Stomach (tissue), 9 donors: ENCODE results near the gene GM2A. TPM values are rescaled to one million over a fixed set of nuclear protein-coding genes. Genes with fewer than 3 reads are reported as not detected.
"Not testable (repeated sequence)": the region's sequence is repeated elsewhere in the genome, so short reads cannot be mapped to it uniquely, and the experiment has no call there.

ENCODE experiments used
- DNase-seq, 2 donors: peaks; one replicate each; pipeline versions ENCODE4 v3.0.0 to v3.0.0-alpha.2; 2013 to 2019
- H3K27ac ChIP-seq, 5 donors: fragments of 200-600 bp in 4 of 5; sonication (generic) in 4 of 5; one replicate each; pipeline ENCODE4 v1.5.1; 2013 to 2019; ENCODE audit warnings: mild to moderate bottlenecking in 1 of 5, moderate library complexity in 1 of 5
- H3K27me3 ChIP-seq, 3 donors: fragments of 200-600 bp; sonication (generic); one replicate each; pipeline ENCODE4 v1.5.1; 2017 to 2019; ENCODE audit warnings: mixed run types in 1 of 3
- H3K36me3 ChIP-seq, 4 donors: fragments of 200-600 bp; sonication (generic); 1 replicate in 3 of 4; 2 replicates in 1 of 4; pipeline ENCODE4 v1.5.1; 2016 to 2019
- H3K4me1 ChIP-seq, 4 donors: fragments of 200-600 bp; sonication (generic); one replicate each; pipeline ENCODE4 v1.5.1; 2016 to 2019
- H3K4me3 ChIP-seq, 4 donors: fragments of 200-600 bp; sonication (generic) in 3 of 4; one replicate each; pipeline ENCODE4 v1.5.1; 2016 to 2019; ENCODE audit warnings: mild to moderate bottlenecking in 1 of 4
- H3K9me3 ChIP-seq, 4 donors: fragments of 200-600 bp; sonication (generic); one replicate each; pipeline ENCODE4 v1.5.1; 2016 to 2019
- CTCF ChIP-seq, 7 experiments: fragments of 450-650 bp in 4 of 7; fragments of 200-600 bp in 3 of 7; sonication (generic) in 3 of 7; IDR thresholded peaks; one replicate each; pipeline ENCODE4 v1.5.1; 2016 to 2019; ENCODE audit warnings: antibody characterized with exemption in 7 of 7, control low read depth in 2 of 7, mild to moderate bottlenecking in 1 of 7
- EP300 ChIP-seq: sonication (generic); formaldehyde crosslinking; IDR thresholded peaks from one replicate; pipeline ENCODE4 v1.6.1; 2017; ENCODE audit warnings: antibody characterized with exemption
- POLR2A ChIP-seq, 4 donors: fragments of 450-650 bp; IDR thresholded peaks; one replicate each; pipeline ENCODE4 v1.6.1; 2016; ENCODE audit warnings: antibody characterized with exemption in 4 of 4, control low read depth in 2 of 4, mild to moderate bottlenecking in 1 of 4, moderate library complexity in 1 of 4
- POLR2AphosphoS5 ChIP-seq, 3 donors: sonication (generic); formaldehyde crosslinking; IDR thresholded peaks; one replicate each; pipeline ENCODE4 v1.6.1; 2016; ENCODE audit warnings: antibody characterized with exemption in 3 of 3
- WGBS, 5 donors: extraction: QIAGEN DNeasy Blood & Tissue Kit in 3 of 5; methylation state at CpG; one replicate each; pipeline versions ENCODE4 v1.1.5 to v1.1.7; 2013 to 2018; 5-methylcytosine and 5-hydroxymethylcytosine counted together
- intact Hi-C: fragments of 100-400 bp; cut with DNase I; formaldehyde crosslinking; loops from one replicate; pipeline ENCODE4 v1.15.1; 2023; ENCODE audit warnings: low total_unique reads
- polyA plus RNA-seq, 3 donors: library from polyadenylated mRNA; stranded (reverse); fragments of 200-250 nt; gene quantifications; one replicate each; pipeline ENCODE4 v1.2.3, GENCODE V29; 2013
- total RNA-seq, 5 donors: library from RNA; depleted of rRNA; stranded (reverse); fragments of >200 nt; gene quantifications; one replicate each; pipeline versions ENCODE4 v1.1.0 to v1.2.3, GENCODE V29; 2014 to 2016
- donor health status: healthy with polysubstance abuse.
- donor health status: Bipolar disorder and iron deficiency.
- donor health status: healthy.

The GM2A gene
- total and polyA plus RNA-seq, 8 donors = 3.2 to 57.2 (median 17.6) TPM

GRCh38 chr5:151303666-151304065 lies 50.7 kb downstream of the GM2A start, which contains the start of gene SLC36A3:
Gene SLC36A3, minus strand, starts transcription at chr5:151303766. Its CDS starts 412 bp downstream, at chr5:151303354.
- Histone ChIP-seq H3K4me3 (no peak within 1 kb of the TSS), H3K4me1 (no peaks in the 10 kb centered on the region), H3K27me3 (peaks cover 0 to 3% (median 0%) of the 10 kb centered on the region in 3 donors), H3K36me3 (no peaks in the 10 kb centered on the region), H3K9me3 (no peaks in the 10 kb centered on the region), H3K27ac (no peak within 1 kb of the TSS)
- DNase-seq = no peak
- no peak for TF ChIP-seq POLR2AphosphoS5 (IDR thresholded peaks at IDR 0.05)
- no peak for TF ChIP-seq CTCF (IDR thresholded peaks at IDR 0.05)
- no peak for TF ChIP-seq POLR2A (IDR thresholded peaks at IDR 0.05)
- TF ChIP-seq EP300 = no peak
- 65 to 78% (median 73%) methylated on average over 2 of the region's 2 CpGs for WGBS, 5 donors
- intact Hi-C loops = no loop called here

- intact Hi-C loops, H3K4me3 ChIP-seq, H3K4me1 ChIP-seq, H3K36me3 ChIP-seq, H3K27ac ChIP-seq, DNase-seq, H3K27me3 ChIP-seq: not testable (repeated sequence)
- WGBS, 5 donors = 95 to 98% (median 96%) methylated on average over 18 to 27 of the region's 27 CpGs
- H3K9me3 ChIP-seq = peaks cover 0 to 21% (median 10%) of the 10 kb centered on the region in 4 donors
These were observed 56.3 kb downstream of the GM2A start for GRCh38 chr5:151309266-151309665.

- H3K27me3 ChIP-seq, H3K4me3 ChIP-seq, H3K36me3 ChIP-seq, H3K27ac ChIP-seq, DNase-seq, intact Hi-C loops, H3K4me1 ChIP-seq: not testable (repeated sequence)
- WGBS, 5 donors = 85 to 94% (median 89%) methylated on average over 14 to 15 of the region's 15 CpGs
- peaks cover 0 to 21% (median 10%) of the 10 kb centered on the region in 4 donors for H3K9me3 ChIP-seq
These were observed 56.8 kb downstream of the GM2A start for GRCh38 chr5:151309821-151310220.

GRCh38 chr5:151310932-151311331 lies 57.9 kb downstream of the GM2A start:
- H3K4me1 ChIP-seq = peaks cover 0 to 3% (median 0%) of the 10 kb centered on the region in 4 donors
- TF ChIP-seq CTCF (IDR thresholded peaks at IDR 0.05) (no peak), POLR2AphosphoS5 (IDR thresholded peaks at IDR 0.05) (no peak), POLR2A (IDR thresholded peaks at IDR 0.05) (no peak), EP300 (no peak)
- intact Hi-C loops = no loop called here

GRCh38 chr5:151312756-151313324 lies 59.9 kb downstream of the GM2A start:
- DNase-seq = no peak
- Histone ChIP-seq H3K4me1 (peaks cover 0 to 4% (median 0%) of the 10 kb centered on the region in 4 donors), H3K27me3 (peaks cover 0 to 8% (median 0%) of the 10 kb centered on the region in 3 donors), H3K4me3 (no peak overlapping the region), H3K36me3 (no peaks in the 10 kb centered on the region), H3K9me3 (peaks cover 0 to 21% (median 10%) of the 10 kb centered on the region in 4 donors), H3K27ac (no peak overlapping the region)
- WGBS, 5 donors = 66 to 77% (median 68%) methylated on average over 5 of the region's 5 CpGs
- TF ChIP-seq POLR2A (IDR thresholded peaks at IDR 0.05) (no peak), CTCF (IDR thresholded peaks at IDR 0.05) (no peak), EP300 (no peak), POLR2AphosphoS5 (IDR thresholded peaks at IDR 0.05) (no peak)
- intact Hi-C loops = no loop called here

More at GRCh38 chr5:151310932-151311331, 57.9 kb downstream of the GM2A start:
- peaks cover 0 to 21% (median 10%) of the 10 kb centered on the region in 4 donors for H3K9me3 ChIP-seq
- H3K4me3 ChIP-seq = no peak overlapping the region
- no peaks in the 10 kb centered on the region for H3K36me3 ChIP-seq
- H3K27ac ChIP-seq = no peak overlapping the region
- DNase-seq = no peak
- H3K27me3 ChIP-seq = peaks cover 0 to 8% (median 0%) of the 10 kb centered on the region in 3 donors
